Nucleus accumbens (tissue), 56 donors: Measurements from ENCODE around the gene ACE2.

Source experiments
- DNase-seq, 56 donors: peaks; one replicate each; lab custom pipeline; 2025; lab: John Stamatoyannopoulos, UW

Gene ACE2

GRCh38 chrX:15515931-15516330 lies 84.8 kb downstream of the ACE2 start:
- no peak for DNase-seq

- DNase-seq = no peak
These were observed 86.5 kb downstream of the ACE2 start for GRCh38 chrX:15514279-15514678.

- no peak for DNase-seq
These were observed 88.3 kb downstream of the ACE2 start for GRCh38 chrX:15512401-15512965.

GRCh38 chrX:15511563-15511962 lies 89.2 kb downstream of the ACE2 start:
- DNase-seq = peak in 15 of 56 donors; percentile 0 to 14 (median 3)
